Vagina (tissue), 2 donors: Measurements from ENCODE around the gene PKD2L2. TPM values are rescaled to one million over a fixed set of nuclear protein-coding genes. Genes with fewer than 3 reads are reported as not detected.

Source experiments
- DNase-seq, 2 donors: peaks; one replicate each; pipeline ENCODE4 v3.0.0-alpha.2; 2017; ENCODE audit errors: extremely low spot score in 2 of 2
- H3K27ac ChIP-seq: fragments of 200-600 bp; sonication (generic); one replicate; pipeline ENCODE4 v1.5.1; 2019
- H3K27me3 ChIP-seq: fragments of 200-600 bp; sonication (generic); one replicate; pipeline ENCODE4 v1.5.1; 2019
- H3K36me3 ChIP-seq, 2 donors: fragments of 200-600 bp; sonication (generic); one replicate each; pipeline ENCODE4 v1.5.1; 2017 to 2019
- H3K4me1 ChIP-seq: fragments of 200-600 bp; sonication (generic); one replicate; pipeline ENCODE4 v1.5.1; 2019
- H3K4me3 ChIP-seq, 2 donors: fragments of 200-600 bp; sonication (generic); 1 replicate in 1 of 2; 2 replicates in 1 of 2; pipeline ENCODE4 v1.5.1; 2016 to 2019
- H3K9me3 ChIP-seq: fragments of 200-600 bp; sonication (generic); one replicate; pipeline ENCODE4 v1.5.1; 2019
- POLR2A ChIP-seq, 2 donors: fragments of 450-650 bp; IDR thresholded peaks; one replicate each; pipeline ENCODE4 v1.6.1; 2017; ENCODE audit warnings: antibody characterized with exemption in 2 of 2, mild to moderate bottlenecking in 2 of 2, moderate library complexity in 2 of 2
- POLR2AphosphoS5 ChIP-seq, 2 donors: sonication (generic); formaldehyde crosslinking; IDR thresholded peaks; one replicate each; pipeline ENCODE4 v1.9.0; 2017; ENCODE audit warnings: antibody characterized with exemption in 2 of 2, mild to moderate bottlenecking in 2 of 2, low read depth in 1 of 2; ENCODE audit not compliant: insufficient read depth in 1 of 2
- intact Hi-C: fragments of 100-400 bp; cut with DNase I; formaldehyde crosslinking; loops from one replicate; pipeline ENCODE4 v1.15.1; 2023
- total RNA-seq: library from RNA; depleted of rRNA; stranded (reverse); fragments of >200 nt; gene quantifications from one replicate; pipeline ENCODE4 v1.2.3, GENCODE V29; 2016
- TF ChIP-seq, protein P1 (sequence below), 3 experiments: fragments of 450-650 bp in 2 of 3; fragments of 200-600 bp in 1 of 3; sonication (generic) in 1 of 3; IDR thresholded peaks; one replicate each; pipeline ENCODE4 v1.5.1; 2017 to 2019; ENCODE audit warnings: antibody characterized with exemption in 3 of 3, mild to moderate bottlenecking in 2 of 3, moderate library complexity in 2 of 3

Gene PKD2L2
- total RNA-seq, 1 donor from 2014 or later = not detected

DNA sequence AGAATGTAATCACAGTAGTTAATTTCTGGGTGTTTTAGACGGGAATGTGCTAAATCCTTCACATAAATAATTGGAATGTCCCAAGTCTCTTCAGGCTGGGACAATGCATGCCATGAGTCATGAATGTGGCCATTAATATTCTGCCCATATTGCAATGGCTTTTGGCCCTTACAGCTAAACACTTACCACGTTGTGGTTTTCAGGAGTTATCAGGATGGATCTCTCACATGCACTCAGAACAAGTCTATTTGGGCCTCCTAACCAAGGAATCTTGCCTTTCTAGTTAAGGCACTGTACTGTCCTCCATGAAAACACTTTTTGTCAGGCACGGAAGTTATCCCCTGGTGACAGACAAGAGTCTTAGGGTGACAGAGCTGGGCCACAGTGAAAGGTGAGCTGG is 32.7 kb downstream of the PKD2L2 start:
- intact Hi-C loops = no loop called here
- Histone ChIP-seq H3K27ac (no peak overlapping the region), H3K36me3 (no peaks in the 10 kb centered on the region), H3K27me3 (no peaks in the 10 kb centered on the region), H3K4me1 (no peaks in the 10 kb centered on the region), H3K4me3 (no peak overlapping the region), H3K9me3 (no peaks in the 10 kb centered on the region)
- DNase-seq = no peak
- TF ChIP-seq, protein P1, sequence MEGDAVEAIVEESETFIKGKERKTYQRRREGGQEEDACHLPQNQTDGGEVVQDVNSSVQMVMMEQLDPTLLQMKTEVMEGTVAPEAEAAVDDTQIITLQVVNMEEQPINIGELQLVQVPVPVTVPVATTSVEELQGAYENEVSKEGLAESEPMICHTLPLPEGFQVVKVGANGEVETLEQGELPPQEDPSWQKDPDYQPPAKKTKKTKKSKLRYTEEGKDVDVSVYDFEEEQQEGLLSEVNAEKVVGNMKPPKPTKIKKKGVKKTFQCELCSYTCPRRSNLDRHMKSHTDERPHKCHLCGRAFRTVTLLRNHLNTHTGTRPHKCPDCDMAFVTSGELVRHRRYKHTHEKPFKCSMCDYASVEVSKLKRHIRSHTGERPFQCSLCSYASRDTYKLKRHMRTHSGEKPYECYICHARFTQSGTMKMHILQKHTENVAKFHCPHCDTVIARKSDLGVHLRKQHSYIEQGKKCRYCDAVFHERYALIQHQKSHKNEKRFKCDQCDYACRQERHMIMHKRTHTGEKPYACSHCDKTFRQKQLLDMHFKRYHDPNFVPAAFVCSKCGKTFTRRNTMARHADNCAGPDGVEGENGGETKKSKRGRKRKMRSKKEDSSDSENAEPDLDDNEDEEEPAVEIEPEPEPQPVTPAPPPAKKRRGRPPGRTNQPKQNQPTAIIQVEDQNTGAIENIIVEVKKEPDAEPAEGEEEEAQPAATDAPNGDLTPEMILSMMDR (IDR thresholded peaks at IDR 0.05) = no peak
- TF ChIP-seq POLR2AphosphoS5 (IDR thresholded peaks at IDR 0.05; ENCODE audit: insufficient read depth in 1 of 2, low read depth in 1 of 2) = no peak
- no peak for TF ChIP-seq POLR2A (IDR thresholded peaks at IDR 0.05)

DNA sequence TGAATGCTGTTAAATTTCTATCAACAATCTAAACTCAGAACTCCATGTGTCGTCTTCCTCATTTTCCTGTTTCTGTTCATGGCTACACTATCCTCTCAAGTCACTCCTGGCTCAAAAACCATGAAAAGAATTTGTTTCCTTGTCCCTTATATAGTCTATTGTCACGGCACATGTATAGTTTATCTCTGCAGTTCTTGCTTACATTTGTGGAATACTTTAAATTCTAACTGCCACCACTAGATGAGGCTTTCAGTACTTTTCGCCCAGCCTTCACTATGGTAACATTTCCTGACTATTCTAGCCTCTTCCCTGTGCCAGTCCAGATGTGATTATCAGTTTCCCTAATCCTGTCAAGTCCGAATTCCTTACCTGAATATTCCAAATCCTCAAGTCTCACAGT is 34.6 kb downstream of the PKD2L2 start:
- H3K9me3 ChIP-seq = no peaks in the 10 kb centered on the region
- no peaks in the 10 kb centered on the region for H3K4me1 ChIP-seq
- H3K36me3 ChIP-seq = no peaks in the 10 kb centered on the region
- intact Hi-C loops = no loop called here
- no peaks in the 10 kb centered on the region for H3K27me3 ChIP-seq
- DNase-seq = no peak
- H3K4me3 ChIP-seq = no peak overlapping the region
- no peak for TF ChIP-seq POLR2AphosphoS5 (IDR thresholded peaks at IDR 0.05; ENCODE audit: insufficient read depth in 1 of 2, low read depth in 1 of 2)
- TF ChIP-seq, protein P1 (IDR thresholded peaks at IDR 0.05) = no peak
- TF ChIP-seq POLR2A (IDR thresholded peaks at IDR 0.05) = no peak
- H3K27ac ChIP-seq = no peak overlapping the region

DNA sequence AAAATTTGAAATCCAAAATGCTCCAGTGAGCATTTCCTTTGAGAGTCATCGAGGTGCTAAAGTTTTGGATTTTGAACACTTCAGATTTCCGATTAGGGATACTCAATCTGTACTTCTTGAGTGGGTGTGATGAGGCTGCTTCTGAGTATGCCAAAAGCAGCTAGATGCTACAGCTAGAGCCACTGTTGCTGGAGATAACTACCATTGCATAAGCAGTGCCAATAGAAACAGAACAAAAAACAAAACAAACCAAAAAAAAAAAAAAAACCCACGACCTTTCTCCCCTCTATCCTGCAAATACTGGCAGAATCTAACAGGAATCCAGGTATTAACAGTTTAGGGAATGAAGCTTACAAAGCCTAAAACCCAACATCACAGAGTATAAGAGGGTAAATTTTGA is 43.5 kb downstream of the PKD2L2 start:
- no peaks in the 10 kb centered on the region for H3K9me3 ChIP-seq
- TF ChIP-seq POLR2AphosphoS5 (IDR thresholded peaks at IDR 0.05; ENCODE audit: insufficient read depth in 1 of 2, low read depth in 1 of 2) (no peak), POLR2A (IDR thresholded peaks at IDR 0.05) (no peak)
- TF ChIP-seq, protein P1 (IDR thresholded peaks at IDR 0.05) = no peak
- peaks cover 0 to 9% of the 10 kb centered on the region in 2 donors for H3K36me3 ChIP-seq
- intact Hi-C loops = no loop called here
- no peaks in the 10 kb centered on the region for H3K27me3 ChIP-seq
- H3K4me3 ChIP-seq = no peak overlapping the region
- H3K4me1 ChIP-seq = no peaks in the 10 kb centered on the region
- DNase-seq = no peak
- H3K27ac ChIP-seq = no peak overlapping the region

DNA sequence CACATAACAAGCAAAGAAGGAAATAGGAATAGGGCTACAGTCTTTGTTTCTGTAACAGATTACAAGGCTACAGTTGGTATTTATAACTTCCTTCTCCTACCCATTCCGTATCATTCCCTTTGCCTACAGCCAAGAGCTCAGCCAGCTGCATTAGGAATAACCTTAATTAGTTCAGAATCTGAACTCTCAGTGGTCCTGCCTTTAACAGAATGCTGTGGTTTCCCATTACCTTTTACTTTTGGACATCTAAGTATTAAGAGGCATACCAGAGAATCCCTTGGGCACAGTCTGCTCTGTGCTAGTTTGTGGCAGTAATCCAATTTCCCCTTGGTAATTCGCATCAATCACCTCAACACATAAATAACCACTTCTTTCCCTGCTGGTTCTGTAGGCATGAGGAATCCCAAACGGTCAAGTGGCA is 44.2 kb downstream of the PKD2L2 start:
- intact Hi-C loops = no loop called here
- no peak for DNase-seq
- Histone ChIP-seq H3K9me3 (no peaks in the 10 kb centered on the region), H3K4me1 (no peaks in the 10 kb centered on the region), H3K27ac (no peak overlapping the region), H3K4me3 (no peak overlapping the region), H3K27me3 (no peaks in the 10 kb centered on the region), H3K36me3 (peaks cover 0 to 14% of the 10 kb centered on the region in 2 donors)
- TF ChIP-seq POLR2A (IDR thresholded peaks at IDR 0.05) (no peak), POLR2AphosphoS5 (IDR thresholded peaks at IDR 0.05; ENCODE audit: insufficient read depth in 1 of 2, low read depth in 1 of 2) (no peak)
- TF ChIP-seq, protein P1 (IDR thresholded peaks at IDR 0.05) = no peak

DNA sequence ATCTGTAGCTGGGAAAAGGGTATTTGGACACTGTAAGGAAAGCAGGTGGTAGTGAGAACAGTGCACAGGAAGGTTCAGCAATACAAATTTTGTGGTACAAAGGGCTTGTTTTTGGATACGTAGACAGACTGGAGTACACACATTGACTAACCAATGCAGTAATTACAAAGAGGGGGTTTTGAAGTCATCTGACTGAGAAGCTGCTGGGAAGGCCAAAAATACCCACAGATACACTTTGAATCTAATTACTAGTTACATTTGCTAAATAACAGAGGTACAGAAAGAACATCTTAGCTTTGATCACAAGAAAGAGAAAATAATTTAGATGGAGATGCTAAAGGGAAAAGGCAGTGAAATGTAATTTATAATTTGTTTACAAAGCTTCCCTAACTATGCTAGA is 45.9 kb downstream of the PKD2L2 start:
- Histone ChIP-seq H3K4me1 (no peaks in the 10 kb centered on the region), H3K4me3 (no peak overlapping the region), H3K27me3 (no peaks in the 10 kb centered on the region), H3K36me3 (peaks cover 0 to 31% of the 10 kb centered on the region in 2 donors), H3K9me3 (no peaks in the 10 kb centered on the region), H3K27ac (no peak overlapping the region)
- DNase-seq = no peak
- intact Hi-C loops = no loop called here
- TF ChIP-seq POLR2AphosphoS5 (IDR thresholded peaks at IDR 0.05; ENCODE audit: insufficient read depth in 1 of 2, low read depth in 1 of 2) (no peak), POLR2A (IDR thresholded peaks at IDR 0.05) (no peak)
- TF ChIP-seq, protein P1 (IDR thresholded peaks at IDR 0.05) = no peak
